Measurements from ENCODE around the gene BTBD9. TPM values are rescaled to one million over a fixed set of nuclear protein-coding genes. Genes with fewer than 3 reads are reported as not detected.

BTBD9 gene
- 15.0 and 16.0 TPM in 2 replicates for total RNA-seq
- polyA plus RNA-seq: 3.4 and 4.9 TPM in 2 replicates
- 4.8 and 4.9 TPM in 2 replicates for polyA plus RNA-seq (2011; cell fraction: cytosol; rRNA removed)
- 11.8 and 12.4 TPM in 2 replicates for polyA plus RNA-seq (2011; cell fraction: nucleus; rRNA removed)
- 5.1 and 5.5 TPM in 2 replicates for polyA plus RNA-seq (2012)
- 35.1 and 45.7 TPM in 2 replicates for polyA minus RNA-seq
- 2.2 TPM for polyA minus RNA-seq (2011; cell fraction: cytosol; rRNA and poly(A)+ RNA removed)
- 79.2 and 109 TPM in 2 replicates for polyA minus RNA-seq (2011; cell fraction: nucleus; rRNA and poly(A)+ RNA removed)
- Bru-seq, nascent RNA: percentile 67 among the genes with signal in this experiment
- percentile 59 among the genes with signal in this experiment for BruChase-seq, experiment 1, labeled RNA remaining after a 6-hour chase
- BruChase-seq, experiment 2, labeled RNA remaining after a 2-hour chase: percentile 62 among the genes with signal in this experiment
- long read RNA-seq, partial matches to known transcripts: 0 of 11 reads
- long read RNA-seq, other reads (novel, unspliced or antisense): 11 of 11 reads

- Histone ChIP-seq H3K79me2 (ENCODE audit: control insufficient read depth, insufficient read depth, low read length) (no peaks in the 10 kb centered on the region), H3K9me3 (replicated peaks; ENCODE audit: control insufficient read depth, insufficient read depth, low read length) (no peaks in the 10 kb centered on the region), H3K9me1 (replicated peaks; ENCODE audit: control insufficient read depth, extremely low read depth, insufficient read depth, low read length) (no peaks in the 10 kb centered on the region), H3K4me1 (ENCODE audit: control insufficient read depth, extremely low read depth, insufficient read depth, low read length) (peaks cover 16% of the 10 kb centered on the region), H3K4me3 (replicated peaks in 1 of 3; ENCODE audit: insufficient read depth in 1 of 3, low read depth in 1 of 3, low read length in 3 of 3) (peak within 1 kb of the TSS; percentile 34 to 69 (median 66)), H3K36me3 (ENCODE audit: control insufficient read depth in 2 of 2, extremely low read depth in 1 of 2, insufficient read depth in 2 of 2, low read length in 2 of 2) (no peaks in the 10 kb centered on the region), H3K27me3 (ENCODE audit: control insufficient read depth in 2 of 2, insufficient read depth in 2 of 2, low read length in 2 of 2) (no peaks in the 10 kb centered on the region), H4K20me1 (replicated peaks; ENCODE audit: control insufficient read depth, extremely low read depth, insufficient read depth, low read length) (no peaks in the 10 kb centered on the region), H2AFZ (ENCODE audit: low read depth, low read length) (peak within 1 kb of the TSS; percentile 69), H3K9ac (replicated peaks; ENCODE audit: extremely low read depth, insufficient read depth, low read length) (peak within 1 kb of the TSS; percentile 89), H3K27ac (ENCODE audit: insufficient read depth, low read depth, low read length) (peak within 1 kb of the TSS; percentile 91), H3K4me2 (ENCODE audit: insufficient read depth, low read length) (peak within 1 kb of the TSS; percentile 93)
- peak; percentile 88 for DNase-seq (ENCODE audit: low read depth, low spot score)
- ChIA-PET CTCF (interaction anchor here (0.9 to 1.3 kb wide), 2 partner anchors 46 to 81 kb away, joined by 3 read pairs; no protein-coding TSS in a partner anchor), POLR2A (interaction anchor here (0.6 kb wide), 1 partner anchor 59 kb away, joined by 5 read pairs; no protein-coding TSS in a partner anchor)
- TF ChIP-seq POLR2AphosphoS5 (IDR thresholded peaks at IDR 0.05; ENCODE audit: insufficient read depth, low read depth, low read length) (peak; percentile 87), GATA2 (IDR thresholded peaks at IDR 0.05; ENCODE audit: insufficient read depth, insufficient read length, low read depth, low read length) (no peak), FOS (IDR thresholded peaks at IDR 0.05; ENCODE audit: borderline replicate concordance, insufficient read depth, low read length) (peak; percentile 4), EZH2 (IDR thresholded peaks at IDR 0.05; ENCODE audit: borderline replicate concordance, low read depth, low read length, severe bottlenecking) (no peak), JUN (IDR thresholded peaks at IDR 0.05; ENCODE audit: borderline replicate concordance, insufficient read depth, insufficient read length, low read depth) (no peak), POLR2A (IDR thresholded peaks at IDR 0.05; ENCODE audit: low read depth, low read length) (peak; percentile 53)
- no TSS peak for BruUV-seq (replicated peaks)
- FAIRE-seq: peak; percentile 28
- dilution Hi-C loops (cut with MboI; ENCODE audit: extremely low pct_ligation_motif_present, low sequenced_read_pairs): no loop called here
- intact Hi-C loops (cut with micrococcal nuclease): loop anchor here (1.0 to 2.0 kb wide), 2 partner anchors 63 to 67 kb away; no protein-coding TSS in a partner anchor
Observed at GRCh38 chr6:38639498-38640215, at the start of gene BTBD9. Gene BTBD9 (minus strand): TSS chr6:38639929.

All from endothelial cell of umbilical vein (primary cell).